OCI-LY7 (cell line): Measurements from ENCODE around the gene GJC3. TPM values are rescaled to one million over a fixed set of nuclear protein-coding genes. Genes with fewer than 3 reads are reported as not detected.
"Not testable (repeated sequence)": the region's sequence is repeated elsewhere in the genome, so short reads cannot be mapped to it uniquely, and the experiment has no call there.

Experiments used
- BruUV-seq: library from RNA; stranded (reverse); fragments of 400-500 nt; replicated peaks from 2 replicates; lab custom pipeline; 2021; lab: Mats Ljungman, UMichigan
- CTCF ChIA-PET: fragments of 300-600 bp; sonication (Branson Sonifier 250); formaldehyde crosslinking; loops from one replicate; lab custom pipeline; 2022; ENCODE audit warnings: antibody characterized with exemption; ENCODE audit not compliant: unreplicated experiment; lab: Charles Lee
- POLR2A ChIA-PET: fragments of 300-600 bp; sonication (Branson Sonifier 250); formaldehyde crosslinking; loops from one replicate; lab custom pipeline; 2022; ENCODE audit warnings: antibody characterized with exemption; lab: Charles Lee
- DNase-seq: peaks from one replicate; pipeline ENCODE4 v3.0.0-alpha.2; 2015; ENCODE audit warnings: low spot score
- H2AFZ ChIP-seq: fragments of 200-600 bp; sonication (generic), shearing (Covaris generic); 2 replicates; pipeline ENCODE4 v1.6.1; 2014; ENCODE audit warnings: mild to moderate bottlenecking, antibody characterized with exemption, low read length, moderate library complexity
- H3K27ac ChIP-seq: fragments of 200-600 bp; sonication (generic); 2 replicates; pipeline ENCODE4 v1.5.1; 2014; ENCODE audit warnings: mixed run types, low read depth, mild to moderate bottlenecking, moderate library complexity, low read length, inconsistent platforms; ENCODE audit not compliant: poor library complexity, severe bottlenecking
- H3K36me3 ChIP-seq: fragments of 200-600 bp; sonication (generic); 2 replicates; pipeline ENCODE4 v1.6.1; 2014; ENCODE audit warnings: mild to moderate bottlenecking, antibody characterized with exemption, low read length, moderate library complexity, mixed read lengths; ENCODE audit not compliant: insufficient read depth
- H3K4me1 ChIP-seq: fragments of 200-600 bp; sonication (generic); 2 replicates; pipeline ENCODE4 v1.5.1; 2014; ENCODE audit warnings: mild to moderate bottlenecking, low read length; ENCODE audit not compliant: insufficient read depth, poor library complexity, severe bottlenecking
- H3K4me2 ChIP-seq: fragments of 200-600 bp; sonication (generic); 2 replicates; pipeline ENCODE4 v1.6.1; 2014; ENCODE audit warnings: mild to moderate bottlenecking, low read length
- H3K4me3 ChIP-seq: fragments of 200-600 bp; sonication (generic); 2 replicates; pipeline ENCODE4 v1.5.1; 2014; ENCODE audit warnings: mild to moderate bottlenecking, low read depth, low read length; ENCODE audit not compliant: poor library complexity, severe bottlenecking
- H3K79me2 ChIP-seq: fragments of 200-600 bp; sonication (generic); 2 replicates; pipeline ENCODE4 v1.6.1; 2016; ENCODE audit warnings: low read depth, mild to moderate bottlenecking, low read length, moderate library complexity, mixed read lengths; ENCODE audit not compliant: insufficient read depth
- H3K9me2 ChIP-seq: fragments of 200-600 bp; sonication (generic); 2 replicates; pipeline ENCODE4 v1.6.1; 2016; ENCODE audit warnings: mild to moderate bottlenecking, low read length, mixed read lengths; ENCODE audit not compliant: insufficient read depth
- H3K9me3 ChIP-seq: fragments of 200-600 bp; sonication (generic); 2 replicates; pipeline ENCODE4 v1.6.1; 2014; ENCODE audit warnings: mild to moderate bottlenecking, mixed run types, low read length, mixed read lengths
- H4K20me1 ChIP-seq: fragments of 200-600 bp; sonication (generic); 2 replicates; pipeline ENCODE4 v1.6.1; 2014; ENCODE audit warnings: mild to moderate bottlenecking, antibody characterized with exemption, low read length, moderate library complexity, mixed read lengths; ENCODE audit not compliant: insufficient read depth
- EZH2phosphoT487 ChIP-seq: fragments of 200-600 bp; sonication (generic); IDR thresholded peaks from 2 replicates; pipeline ENCODE4 v1.6.1; 2018; ENCODE audit warnings: low read depth, borderline replicate concordance, mild to moderate bottlenecking, mixed run types, antibody characterized with exemption, low read length, moderate library complexity, mixed read lengths
- intact Hi-C: fragments of 100-400 bp; cut with micrococcal nuclease; formaldehyde crosslinking; loops from one replicate; pipeline ENCODE4 v1.10.0; 2022; ENCODE audit not compliant: unreplicated experiment
- total RNA-seq, 2 experiments: library from RNA; depleted of rRNA in 1 of 2; stranded (reverse); fragments of >200 nt in 1 of 2; shearing (Covaris generic) in 1 of 2; gene quantifications; 2 replicates each; pipeline ENCODE4 v1.2.3, GENCODE V29; 2014 to 2022
- TF ChIP-seq, protein P1 (sequence below): fragments of 200-600 bp; sonication (generic); conservative IDR thresholded peaks from 2 replicates; pipeline ENCODE4 v1.5.1; 2014; ENCODE audit warnings: mild to moderate bottlenecking, antibody characterized with exemption, low read length, moderate library complexity, mixed read lengths

The GJC3 gene
- total RNA-seq, 2 experiments from 2014 or later, result not detected

DNA sequence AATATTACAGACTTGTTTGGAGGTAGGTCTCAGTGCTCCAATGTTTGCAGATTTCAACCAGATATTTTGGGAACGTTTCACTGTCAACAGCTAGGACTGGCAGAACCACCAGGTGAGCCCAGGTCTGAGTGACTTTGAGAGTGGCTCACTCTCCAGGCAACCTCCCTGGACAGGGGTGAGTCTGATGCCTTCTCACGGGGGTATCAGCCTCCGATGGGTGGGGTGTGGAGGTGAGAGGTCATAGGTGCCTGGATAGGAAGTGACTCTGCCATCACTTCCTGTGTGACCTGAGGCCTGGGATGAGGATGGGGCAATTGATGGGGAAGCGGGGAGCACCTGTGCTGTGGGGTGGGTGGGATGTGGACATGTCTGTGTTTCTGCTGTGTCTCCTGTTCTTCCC, 41.8 kb upstream of the GJC3 start:
- ChIA-PET CTCF (no interaction called here), POLR2A (no interaction called here)
- Histone ChIP-seq H3K9me3 (no peaks in the 10 kb centered on the region), H4K20me1 (no peaks in the 10 kb centered on the region), H3K4me1 (peaks cover 7% of the 10 kb centered on the region), H2AFZ (no peak overlapping the region), H3K4me2 (no peak overlapping the region), H3K9me2 (no peaks in the 10 kb centered on the region), H3K79me2 (no peaks in the 10 kb centered on the region), H3K27ac (no peak overlapping the region), H3K4me3 (no peak overlapping the region), H3K36me3 (no peaks in the 10 kb centered on the region)
- TF ChIP-seq EZH2phosphoT487, result no peak
- TF ChIP-seq, protein P1, sequence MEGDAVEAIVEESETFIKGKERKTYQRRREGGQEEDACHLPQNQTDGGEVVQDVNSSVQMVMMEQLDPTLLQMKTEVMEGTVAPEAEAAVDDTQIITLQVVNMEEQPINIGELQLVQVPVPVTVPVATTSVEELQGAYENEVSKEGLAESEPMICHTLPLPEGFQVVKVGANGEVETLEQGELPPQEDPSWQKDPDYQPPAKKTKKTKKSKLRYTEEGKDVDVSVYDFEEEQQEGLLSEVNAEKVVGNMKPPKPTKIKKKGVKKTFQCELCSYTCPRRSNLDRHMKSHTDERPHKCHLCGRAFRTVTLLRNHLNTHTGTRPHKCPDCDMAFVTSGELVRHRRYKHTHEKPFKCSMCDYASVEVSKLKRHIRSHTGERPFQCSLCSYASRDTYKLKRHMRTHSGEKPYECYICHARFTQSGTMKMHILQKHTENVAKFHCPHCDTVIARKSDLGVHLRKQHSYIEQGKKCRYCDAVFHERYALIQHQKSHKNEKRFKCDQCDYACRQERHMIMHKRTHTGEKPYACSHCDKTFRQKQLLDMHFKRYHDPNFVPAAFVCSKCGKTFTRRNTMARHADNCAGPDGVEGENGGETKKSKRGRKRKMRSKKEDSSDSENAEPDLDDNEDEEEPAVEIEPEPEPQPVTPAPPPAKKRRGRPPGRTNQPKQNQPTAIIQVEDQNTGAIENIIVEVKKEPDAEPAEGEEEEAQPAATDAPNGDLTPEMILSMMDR, result no peak
- no peak for DNase-seq
- BruUV-seq, result no TSS peak
- intact Hi-C loops, result no loop called here

DNA sequence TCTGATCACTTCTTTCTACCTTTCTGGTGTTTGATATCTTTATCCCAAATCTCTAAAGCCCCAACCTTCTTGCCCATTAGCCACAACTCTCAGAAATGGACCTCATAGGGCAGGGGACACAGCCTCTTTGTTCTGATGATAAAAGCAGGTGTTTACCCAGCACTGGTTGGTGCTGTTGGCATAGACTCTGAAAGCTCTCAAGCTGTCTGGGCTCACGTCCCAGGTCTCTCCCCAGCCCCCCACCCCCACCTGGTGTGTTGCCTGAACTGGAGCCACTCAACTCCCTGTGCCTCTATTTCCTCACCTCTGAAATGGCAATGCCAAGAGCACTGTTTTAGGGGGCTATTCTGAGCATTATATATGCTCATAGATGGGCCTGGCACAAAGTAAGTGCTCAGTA, 40.4 kb upstream of the GJC3 start:
- H3K79me2 ChIP-seq, intact Hi-C loops, H3K4me2 ChIP-seq, H3K27ac ChIP-seq, CTCF ChIA-PET, DNase-seq, H3K9me3 ChIP-seq, H4K20me1 ChIP-seq, H3K36me3 ChIP-seq, H2AFZ ChIP-seq, BruUV-seq, H3K4me1 ChIP-seq, H3K9me2 ChIP-seq, H3K4me3 ChIP-seq: not testable (repeated sequence)
- POLR2A ChIA-PET, result interaction anchor here (0.7 kb wide), 1 partner anchor 93 kb away, joined by 4 read pairs; no protein-coding TSS in a partner anchor

DNA sequence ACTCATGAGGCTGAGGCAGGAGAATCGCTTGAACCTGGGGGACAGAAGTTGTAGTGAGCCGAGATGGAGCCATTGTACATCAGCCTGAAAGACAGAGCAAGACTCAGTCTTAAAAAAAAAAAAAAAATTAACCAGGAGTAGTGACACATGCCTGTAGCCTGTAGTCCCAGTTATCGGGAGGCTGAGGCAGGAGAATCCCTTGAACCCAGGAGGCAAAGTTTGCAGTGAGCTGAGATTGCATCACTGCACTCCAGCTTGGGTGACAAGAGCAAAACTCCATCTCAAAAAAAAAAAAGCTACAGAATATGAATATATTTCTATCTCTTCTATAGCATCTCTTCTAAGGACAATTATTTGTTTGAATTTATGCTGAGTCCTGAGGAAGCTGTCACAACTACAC, 39.9 kb upstream of the GJC3 start:
- H3K36me3 ChIP-seq, result no peaks in the 10 kb centered on the region
- TF ChIP-seq EZH2phosphoT487, result no peak
- TF ChIP-seq, protein P1, result no peak
- H3K27ac ChIP-seq, result no peak overlapping the region
- POLR2A ChIA-PET, result interaction anchor here (0.7 kb wide), 3 partner anchors 31 to 136 kb away, joined by 3 to 4 read pairs (median 3); no protein-coding TSS in a partner anchor
- intact Hi-C loops, result no loop called here
- no peak overlapping the region for H3K4me3 ChIP-seq
- no peak overlapping the region for H2AFZ ChIP-seq
- no TSS peak for BruUV-seq
- H4K20me1 ChIP-seq, result no peaks in the 10 kb centered on the region
- H3K79me2 ChIP-seq, result no peaks in the 10 kb centered on the region
- H3K4me1 ChIP-seq, result no peaks in the 10 kb centered on the region
- no peak overlapping the region for H3K4me2 ChIP-seq
- no peaks in the 10 kb centered on the region for H3K9me3 ChIP-seq
- H3K9me2 ChIP-seq, result no peaks in the 10 kb centered on the region
- CTCF ChIA-PET, result no interaction called here
- DNase-seq, result no peak
